Measurements from ENCODE around the gene SOX4. TPM values are rescaled to one million over a fixed set of nuclear protein-coding genes. Genes with fewer than 3 reads are reported as not detected.

The SOX4 gene
- total and polyA plus RNA-seq, 8 donors: 1.2 to 62.0 (median 16.5) TPM

DNA sequence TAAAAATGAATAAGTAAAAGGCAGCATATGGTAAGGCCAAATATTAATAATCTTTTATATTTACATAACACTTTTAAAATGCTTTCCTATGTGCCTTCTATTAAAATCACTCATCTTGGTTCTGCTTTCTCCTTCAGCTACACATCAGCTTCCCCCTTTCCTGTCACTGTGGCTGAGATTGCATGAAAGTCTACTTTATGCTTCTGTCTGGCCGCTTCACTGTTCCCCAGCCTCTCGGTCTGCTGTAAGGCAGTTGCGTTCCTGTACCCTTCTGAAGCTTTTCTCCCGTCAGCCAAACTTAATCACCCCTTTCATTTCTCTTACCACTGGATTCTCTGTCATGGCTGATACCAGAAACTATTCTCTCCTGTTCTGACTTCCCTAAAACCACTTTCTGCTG lies 34.6 kb downstream of the SOX4 start:
- no peaks in the 10 kb centered on the region for H3K9me3 ChIP-seq
- DNase-seq: no peak
- H3K4me3 ChIP-seq: no peak overlapping the region
- 77 to 88% (median 83%) methylated on average over 4 of the region's 4 CpGs for WGBS, 5 donors
- H3K27me3 ChIP-seq: no peaks in the 10 kb centered on the region
- no peak for TF ChIP-seq POLR2AphosphoS5 (IDR thresholded peaks at IDR 0.05)
- TF ChIP-seq POLR2A (IDR thresholded peaks at IDR 0.05): no peak
- no peak for TF ChIP-seq EP300 (IDR thresholded peaks at IDR 0.05)
- TF ChIP-seq, protein P1, sequence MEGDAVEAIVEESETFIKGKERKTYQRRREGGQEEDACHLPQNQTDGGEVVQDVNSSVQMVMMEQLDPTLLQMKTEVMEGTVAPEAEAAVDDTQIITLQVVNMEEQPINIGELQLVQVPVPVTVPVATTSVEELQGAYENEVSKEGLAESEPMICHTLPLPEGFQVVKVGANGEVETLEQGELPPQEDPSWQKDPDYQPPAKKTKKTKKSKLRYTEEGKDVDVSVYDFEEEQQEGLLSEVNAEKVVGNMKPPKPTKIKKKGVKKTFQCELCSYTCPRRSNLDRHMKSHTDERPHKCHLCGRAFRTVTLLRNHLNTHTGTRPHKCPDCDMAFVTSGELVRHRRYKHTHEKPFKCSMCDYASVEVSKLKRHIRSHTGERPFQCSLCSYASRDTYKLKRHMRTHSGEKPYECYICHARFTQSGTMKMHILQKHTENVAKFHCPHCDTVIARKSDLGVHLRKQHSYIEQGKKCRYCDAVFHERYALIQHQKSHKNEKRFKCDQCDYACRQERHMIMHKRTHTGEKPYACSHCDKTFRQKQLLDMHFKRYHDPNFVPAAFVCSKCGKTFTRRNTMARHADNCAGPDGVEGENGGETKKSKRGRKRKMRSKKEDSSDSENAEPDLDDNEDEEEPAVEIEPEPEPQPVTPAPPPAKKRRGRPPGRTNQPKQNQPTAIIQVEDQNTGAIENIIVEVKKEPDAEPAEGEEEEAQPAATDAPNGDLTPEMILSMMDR (IDR thresholded peaks at IDR 0.05): no peak
- intact Hi-C loops (cut with DNase I; ENCODE audit: low total_unique reads): no loop called here
- no peak overlapping the region for H3K27ac ChIP-seq
- no peaks in the 10 kb centered on the region for H3K4me1 ChIP-seq
- H3K36me3 ChIP-seq: no peaks in the 10 kb centered on the region

DNA sequence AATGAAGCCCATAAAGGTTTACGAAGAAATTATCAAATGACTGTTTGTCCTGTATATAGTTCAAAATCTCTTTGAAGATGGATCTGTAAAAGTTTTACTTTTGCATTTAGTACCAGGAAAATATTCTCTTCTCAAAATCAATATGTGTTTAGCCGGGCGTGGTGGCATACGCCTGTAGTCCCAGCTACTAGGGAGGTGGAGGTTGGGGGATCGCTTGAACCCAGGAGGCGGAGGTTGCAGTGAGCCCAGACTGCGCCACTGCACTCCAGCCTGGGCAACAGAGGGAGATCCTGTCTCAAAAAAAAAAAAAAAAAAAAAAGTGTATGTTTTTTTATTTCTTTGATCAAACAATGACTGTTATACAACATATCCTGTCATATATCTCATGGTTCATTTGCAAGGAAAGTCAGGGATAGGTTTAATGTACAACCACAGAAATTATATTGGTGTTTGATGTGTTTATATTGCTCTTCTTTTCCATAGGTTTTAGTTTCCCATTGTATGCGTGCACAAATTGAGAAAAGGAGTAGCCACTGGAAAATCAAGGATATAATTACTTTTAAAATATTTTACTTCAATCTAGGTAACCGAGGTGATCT lies 40.1 kb downstream of the SOX4 start:
- H3K36me3 ChIP-seq: no peaks in the 10 kb centered on the region
- TF ChIP-seq, protein P1 (IDR thresholded peaks at IDR 0.05): no peak
- TF ChIP-seq POLR2A (IDR thresholded peaks at IDR 0.05) (no peak), POLR2AphosphoS5 (IDR thresholded peaks at IDR 0.05) (no peak), EP300 (IDR thresholded peaks at IDR 0.05) (no peak)
- H3K27me3 ChIP-seq: no peaks in the 10 kb centered on the region
- DNase-seq: no peak
- 80 to 92% (median 83%) methylated on average over 9 of the region's 9 CpGs for WGBS, 5 donors
- no peak overlapping the region for H3K4me3 ChIP-seq
- no peaks in the 10 kb centered on the region for H3K9me3 ChIP-seq
- intact Hi-C loops (cut with DNase I; ENCODE audit: low total_unique reads): no loop called here
- no peaks in the 10 kb centered on the region for H3K4me1 ChIP-seq
- no peak overlapping the region for H3K27ac ChIP-seq

DNA sequence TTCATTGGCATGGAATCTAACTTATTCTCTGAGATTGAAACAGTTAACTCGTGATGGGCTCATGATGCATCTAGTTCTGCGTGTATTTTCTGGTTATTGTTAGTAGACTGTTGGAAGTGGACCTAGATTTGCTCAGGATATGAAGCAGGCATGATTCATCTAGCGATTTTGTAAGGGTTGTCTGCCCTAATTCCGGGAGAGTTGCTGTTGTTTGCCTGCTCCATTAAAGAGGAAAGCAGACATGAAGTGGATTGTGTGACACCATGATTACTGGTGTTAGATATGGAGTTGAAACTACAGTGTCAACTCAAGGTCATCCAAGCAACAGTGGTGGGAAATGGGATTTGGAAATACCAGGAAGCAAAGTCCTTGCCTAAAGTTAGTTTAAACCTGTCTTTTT lies 41.0 kb downstream of the SOX4 start:
- Histone ChIP-seq H3K4me1 (no peaks in the 10 kb centered on the region), H3K27ac (no peak overlapping the region), H3K36me3 (no peaks in the 10 kb centered on the region), H3K27me3 (no peaks in the 10 kb centered on the region), H3K4me3 (no peak overlapping the region), H3K9me3 (no peaks in the 10 kb centered on the region)
- WGBS, 5 donors: 44 to 67% (median 54%) methylated on average over 4 of the region's 4 CpGs
- no peak for TF ChIP-seq EP300 (IDR thresholded peaks at IDR 0.05)
- peak in 1 of 3 donors; percentile 63 for TF ChIP-seq POLR2AphosphoS5 (IDR thresholded peaks at IDR 0.05)
- peak in 1 of 2 donors; percentile 15 for DNase-seq
- intact Hi-C loops (cut with DNase I; ENCODE audit: low total_unique reads): no loop called here

DNA sequence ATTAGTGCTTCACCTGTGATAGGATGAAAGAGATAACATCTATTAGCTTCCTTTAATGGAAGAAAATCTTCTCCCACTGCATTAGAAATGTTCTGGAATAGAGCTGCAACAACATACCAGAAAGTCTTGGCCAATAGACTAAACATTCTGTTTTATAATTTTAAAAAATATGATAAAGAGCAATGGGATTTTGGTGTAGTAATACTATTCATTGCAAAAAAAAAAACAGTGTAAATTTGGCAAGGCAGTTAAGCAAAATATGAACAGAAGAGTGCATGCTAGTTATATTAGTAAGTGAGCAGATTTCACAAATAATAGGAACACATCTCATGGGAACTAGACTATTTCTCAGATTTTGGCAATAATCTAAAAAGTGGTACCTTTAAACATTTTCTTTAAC lies 43.3 kb downstream of the SOX4 start:
- Histone ChIP-seq H3K9me3 (peaks cover 0 to 3% (median 0%) of the 10 kb centered on the region in 4 donors), H3K4me3 (no peak overlapping the region), H3K27ac (no peak overlapping the region), H3K36me3 (no peaks in the 10 kb centered on the region), H3K4me1 (no peaks in the 10 kb centered on the region), H3K27me3 (no peaks in the 10 kb centered on the region)
- intact Hi-C loops (cut with DNase I; ENCODE audit: low total_unique reads): no loop called here
- no peak for DNase-seq
- TF ChIP-seq POLR2A (IDR thresholded peaks at IDR 0.05) (no peak), EP300 (IDR thresholded peaks at IDR 0.05) (no peak), POLR2AphosphoS5 (IDR thresholded peaks at IDR 0.05) (no peak)
- TF ChIP-seq, protein P1 (IDR thresholded peaks at IDR 0.05): no peak

DNA sequence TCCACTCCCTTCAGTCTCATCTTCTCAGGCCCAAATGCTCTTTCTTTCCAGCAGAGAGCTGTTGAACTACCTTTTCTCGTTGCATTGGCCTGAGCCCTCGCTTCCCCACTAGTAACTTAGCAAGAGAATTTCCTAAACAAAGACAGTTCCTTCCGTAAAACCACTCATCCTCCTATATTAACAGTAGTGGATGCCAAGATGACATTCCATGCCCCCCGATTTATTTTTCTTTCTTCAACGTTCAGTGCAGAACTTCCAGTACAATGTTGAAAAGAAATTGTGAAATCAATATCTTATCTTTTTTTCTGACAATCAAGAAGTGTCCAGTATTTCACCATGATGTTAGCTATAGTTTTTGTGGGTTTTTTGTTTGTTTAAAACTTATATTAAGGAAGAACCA lies 45.8 kb downstream of the SOX4 start:
- DNase-seq: no peak
- intact Hi-C loops (cut with DNase I; ENCODE audit: low total_unique reads): no loop called here
- WGBS, 5 donors: 75 to 77% (median 76%) methylated on average over 5 of the region's 5 CpGs
- no peaks in the 10 kb centered on the region for H3K36me3 ChIP-seq
- H3K9me3 ChIP-seq: peaks cover 0 to 8% (median 0%) of the 10 kb centered on the region in 4 donors
- H3K4me1 ChIP-seq: no peaks in the 10 kb centered on the region
- no peak overlapping the region for H3K4me3 ChIP-seq
- no peak overlapping the region for H3K27ac ChIP-seq
- no peak for TF ChIP-seq EP300 (IDR thresholded peaks at IDR 0.05)
- no peak for TF ChIP-seq POLR2A (IDR thresholded peaks at IDR 0.05)
- no peak for TF ChIP-seq POLR2AphosphoS5 (IDR thresholded peaks at IDR 0.05)
- TF ChIP-seq, protein P1 (IDR thresholded peaks at IDR 0.05): no peak
- H3K27me3 ChIP-seq: no peaks in the 10 kb centered on the region

Measured in stomach (tissue), 9 donors.